NCI-H526 (cell line): ENCODE data around the gene LRTM1.
A peak's percentile ranks its signal among the peaks of the same experiment; 100 is the strongest.

Source experiments
- DNase-seq, 2 experiments: peaks; one replicate each; lab custom pipeline; 2025; lab: John Stamatoyannopoulos, UW

LRTM1 gene

DNA sequence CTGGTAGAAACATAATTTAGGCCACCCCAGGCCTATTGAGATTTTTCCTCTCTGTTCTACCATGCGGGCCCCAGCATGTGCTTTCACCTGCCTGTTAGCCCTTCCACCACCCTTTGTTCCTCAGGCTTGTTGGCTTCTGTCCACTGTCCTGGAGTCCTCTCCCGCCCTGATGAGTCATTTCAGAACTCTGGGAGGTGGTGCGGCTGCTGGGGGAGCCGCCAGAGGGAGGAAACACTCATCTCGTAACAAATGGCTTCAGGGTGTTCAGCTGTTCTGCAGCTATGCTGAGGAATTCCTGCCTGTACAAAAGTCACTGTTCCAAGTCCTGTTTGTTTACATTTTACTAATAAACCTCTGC is 36.3 kb downstream of the LRTM1 start:
- peak in 1 of 2 experiments; percentile 16 for DNase-seq

- DNase-seq, result no peak
Measured at GRCh38 chr3:54889731-54890130, 38.1 kb downstream of the LRTM1 start.

- DNase-seq, result no peak
Measured at GRCh38 chr3:54888873-54889272, 39.0 kb downstream of the LRTM1 start.

GRCh38 chr3:54888162-54888561 is 39.7 kb downstream of the LRTM1 start:
- DNase-seq, result no peak

- no peak for DNase-seq
Measured at GRCh38 chr3:54882129-54882833, 45.6 kb downstream of the LRTM1 start.

DNA sequence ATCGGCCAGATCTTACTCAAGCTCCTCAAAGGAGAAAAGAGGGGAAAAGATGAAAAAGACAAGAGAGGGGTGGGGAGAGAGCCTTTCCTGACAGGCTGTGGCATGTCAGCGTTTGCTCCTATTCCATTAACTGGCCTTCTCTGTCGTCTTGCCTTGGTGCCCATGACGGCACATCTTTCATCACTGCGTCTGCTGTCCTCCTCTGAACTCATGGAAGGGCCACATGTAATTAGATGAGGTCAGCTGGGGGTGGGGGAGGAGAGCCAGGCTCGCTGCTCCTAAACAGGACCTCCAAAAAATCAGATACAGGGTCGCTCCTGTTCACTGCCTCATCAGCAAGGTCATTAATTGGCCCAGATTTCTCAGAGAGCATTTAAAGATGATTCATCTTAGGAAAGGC is 49.7 kb downstream of the LRTM1 start:
- DNase-seq, result no peak

DNA sequence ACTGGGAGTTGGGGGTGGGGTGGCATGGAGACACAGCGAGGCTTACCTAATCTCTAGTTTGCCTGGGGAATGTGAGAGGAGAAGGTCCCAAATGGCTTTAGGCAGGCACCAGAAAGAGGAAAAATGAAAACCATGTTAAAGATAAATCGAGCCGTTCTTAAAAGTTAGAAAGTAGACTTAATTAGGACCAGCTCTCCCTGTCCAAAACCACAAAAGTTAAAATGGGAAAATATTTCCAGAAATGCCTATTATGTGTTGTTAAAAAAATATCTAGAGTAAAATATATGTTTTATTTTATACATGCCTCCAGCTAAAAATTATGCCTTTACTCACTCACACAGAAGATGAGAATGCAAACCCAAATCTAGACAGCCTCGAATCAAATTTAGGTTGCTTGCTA is 50.1 kb downstream of the LRTM1 start:
- no peak for DNase-seq

- no peak for DNase-seq
Measured at GRCh38 chr3:54876694-54877093, 51.2 kb downstream of the LRTM1 start.

- peak; percentile 26 to 29 for DNase-seq
Measured at GRCh38 chr3:54875596-54876268, 52.1 kb downstream of the LRTM1 start.

GRCh38 chr3:54874816-54875556 is 52.9 kb downstream of the LRTM1 start:
- DNase-seq, result peak; percentile 14 to 36

DNA sequence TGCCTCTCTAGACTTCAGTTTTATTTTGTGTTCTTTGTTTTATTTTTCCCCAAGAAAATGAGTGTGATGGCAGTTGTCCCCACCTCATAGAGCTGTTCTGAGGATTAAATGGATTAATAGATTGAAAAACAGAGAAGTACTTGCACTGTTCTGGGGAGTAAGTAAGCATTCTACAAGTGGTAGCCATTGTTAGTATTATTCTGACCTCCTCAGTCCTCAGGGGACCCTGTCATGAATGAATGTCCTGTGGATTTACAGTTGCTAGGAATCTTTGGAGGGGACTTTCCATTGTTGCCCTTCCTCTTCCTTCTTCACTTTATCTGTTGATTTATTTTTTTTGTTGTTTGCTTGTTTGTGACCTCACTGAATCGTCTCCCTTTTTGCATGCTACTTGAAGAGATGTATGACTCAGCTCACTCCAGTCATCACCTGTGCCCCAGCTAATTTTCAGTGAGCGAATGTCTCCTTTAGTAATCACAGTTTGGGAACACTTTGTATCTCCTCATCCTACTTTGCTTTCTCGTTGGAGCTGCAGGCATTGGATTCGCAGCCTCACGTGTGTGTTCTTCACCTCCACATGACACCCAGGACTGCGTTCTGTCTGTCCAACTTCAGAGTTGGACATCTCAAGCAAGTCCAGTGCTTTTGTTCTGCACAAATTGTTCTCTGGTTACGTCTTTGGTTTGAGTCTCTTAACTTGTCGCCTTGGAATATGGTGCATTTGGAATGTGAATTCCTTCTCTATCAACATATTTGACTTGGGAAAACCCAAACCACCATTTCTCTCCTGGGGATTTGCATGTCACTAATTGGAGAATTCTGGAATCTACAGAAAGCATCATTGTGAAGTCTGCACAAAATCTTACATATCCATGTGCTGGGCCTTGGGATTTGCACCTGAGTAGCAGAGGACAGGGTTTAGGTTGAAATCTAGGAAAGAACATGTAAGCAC is 54.5 kb downstream of the LRTM1 start:
- no peak for DNase-seq

DNA sequence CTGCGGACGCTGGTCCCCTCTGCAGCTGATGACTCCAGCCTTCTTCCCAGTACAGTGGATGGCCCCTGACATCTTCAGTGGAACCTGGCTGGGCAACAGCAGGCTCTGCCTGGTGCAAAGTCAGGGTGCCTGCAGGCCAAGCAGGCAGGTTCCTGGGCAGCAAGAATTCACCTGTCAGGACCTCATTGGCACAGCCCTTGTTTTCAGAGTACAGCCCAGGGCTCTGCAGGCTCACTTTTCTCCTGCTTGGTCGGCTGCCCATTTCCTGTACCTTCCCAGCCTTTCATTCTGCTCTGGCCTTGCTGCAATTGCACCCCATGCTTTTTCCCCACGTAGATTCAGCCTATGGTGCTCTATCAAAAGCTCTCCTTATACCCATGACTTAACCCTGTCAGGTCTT is 56.0 kb downstream of the LRTM1 start:
- no peak for DNase-seq

DNA sequence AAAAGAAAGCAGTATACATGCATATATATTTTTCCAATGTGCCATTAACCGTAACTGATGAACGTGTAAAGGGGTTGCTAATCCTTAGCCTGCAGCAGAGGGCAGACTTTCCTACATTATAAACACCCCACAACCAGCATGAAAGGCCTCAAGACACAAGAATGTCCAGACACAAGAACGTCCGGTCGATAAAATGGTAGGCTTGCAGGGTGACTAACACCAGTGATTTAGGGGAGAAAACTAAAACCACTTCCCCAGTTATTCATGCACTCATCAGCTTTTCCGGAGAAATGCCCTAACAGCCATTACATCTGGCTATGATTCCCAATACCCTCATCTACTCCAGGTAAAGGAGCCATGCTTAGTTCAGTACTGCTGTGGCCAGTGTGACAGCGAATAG is 57.4 kb downstream of the LRTM1 start:
- peak; percentile 32 to 50 for DNase-seq
